SK-N-SH (cell line): ENCODE data around the gene HOXA6. TPM values are rescaled to one million over a fixed set of nuclear protein-coding genes. Genes with fewer than 3 reads are reported as not detected.
A peak's percentile ranks its signal among the peaks of the same experiment; 100 is the strongest.

Source experiments
- CTCF ChIA-PET: fragments of 300-600, 350-600 bp; formaldehyde crosslinking; extraction: SDS; loops from one replicate; lab custom pipeline; 2021; lab: Yijun Ruan, JAX
- POLR2A ChIA-PET: fragments of 350-600 bp; sonication (Branson Sonifier 250); formaldehyde crosslinking; extraction: SDS; loops from one replicate; lab custom pipeline; 2020; ENCODE audit warnings: antibody characterized with exemption, inconsistent platforms; lab: Yijun Ruan, JAX
- DNase-seq: peaks from one replicate; pipeline ENCODE4 v3.0.0; 2012
- H2AFZ ChIP-seq: fragments of 200-600 bp; sonication (generic); 2 replicates; pipeline ENCODE4 v1.8.1; 2016; ENCODE audit warnings: antibody characterized with exemption, mild to moderate bottlenecking, low read depth
- H3F3A ChIP-seq: fragments of 200-600 bp; sonication (generic); replicated peaks from 2 replicates; pipeline ENCODE3; 2016; ENCODE audit warnings: antibody characterized with exemption, mild to moderate bottlenecking; ENCODE audit not compliant: insufficient read depth
- H3K27ac ChIP-seq, 2 experiments: fragments of 200-500 bp in 1 of 2; fragments of 200-600 bp in 1 of 2; sonication (Bioruptor generic) in 1 of 2; sonication (generic), shearing (Covaris generic) in 1 of 2; 2 replicates each; pipeline versions ENCODE4 v1.5.1 to v1.6.1; 2014 to 2016; ENCODE audit warnings: low read depth in 2 of 2, inconsistent platforms in 1 of 2, low read length in 1 of 2, mild to moderate bottlenecking in 1 of 2, mixed read lengths in 1 of 2
- H3K27me3 ChIP-seq: fragments of 200-600 bp; sonication (generic), shearing (Covaris generic); 2 replicates; pipeline ENCODE4 v1.6.1; 2016; ENCODE audit warnings: mixed run types; ENCODE audit not compliant: insufficient read depth
- H3K36me3 ChIP-seq, 2 experiments: fragments of 200-500 bp in 1 of 2; fragments of 200-600 bp in 1 of 2; sonication (Bioruptor generic) in 1 of 2; sonication (generic) in 1 of 2; replicated peaks in 1 of 2; 2 replicates each; pipeline versions ENCODE3 to v1.5.1; 2014 to 2016; ENCODE audit warnings: low read length in 1 of 2, mild to moderate bottlenecking in 1 of 2; ENCODE audit not compliant: insufficient read depth in 2 of 2, control insufficient read depth in 1 of 2
- H3K4me1 ChIP-seq, 2 experiments: fragments of 200-500 bp in 1 of 2; fragments of 200-600 bp in 1 of 2; sonication (Bioruptor generic) in 1 of 2; sonication (generic), shearing (Covaris generic) in 1 of 2; 2 replicates each; pipeline versions ENCODE4 v1.5.1 to v1.6.1; 2014 to 2016; ENCODE audit warnings: low read depth in 1 of 2, low read length in 1 of 2, mixed run types in 1 of 2; ENCODE audit not compliant: insufficient read depth in 2 of 2, control insufficient read depth in 1 of 2
- H3K4me2 ChIP-seq: fragments of 200-600 bp; sonication (generic), shearing (Covaris generic); 2 replicates; pipeline ENCODE4 v1.6.1; 2017; ENCODE audit warnings: mixed run types
- H3K4me3 ChIP-seq, 2 experiments: fragments of 200-500 bp in 1 of 2; fragments of 200-600 bp in 1 of 2; sonication (Bioruptor generic) in 1 of 2; sonication (generic), shearing (Covaris generic) in 1 of 2; 2 replicates each; pipeline versions ENCODE4 v1.5.1 to v1.8.1; 2014 to 2016; ENCODE audit warnings: low read depth in 2 of 2, inconsistent platforms in 1 of 2, low read length in 1 of 2, mild to moderate bottlenecking in 1 of 2, mixed read lengths in 1 of 2, moderate library complexity in 1 of 2
- H3K79me2 ChIP-seq: fragments of 200-600 bp; sonication (generic); 2 replicates; pipeline ENCODE4 v1.8.1; 2017; ENCODE audit warnings: mild to moderate bottlenecking; ENCODE audit not compliant: insufficient read depth
- H3K9ac ChIP-seq: fragments of 200-600 bp; sonication (generic); 2 replicates; pipeline ENCODE4 v1.6.1; 2017; ENCODE audit warnings: mixed run types
- H3K9me2 ChIP-seq: fragments of 200-600 bp; sonication (generic); 2 replicates; pipeline ENCODE4 v1.6.1; 2017; ENCODE audit warnings: mixed run types
- H3K9me3 ChIP-seq: fragments of 200-600 bp; sonication (generic); 2 replicates; pipeline ENCODE4 v1.6.1; 2017; ENCODE audit warnings: mixed run types, mild to moderate bottlenecking, moderate library complexity
- H4K20me1 ChIP-seq: fragments of 200-600 bp; sonication (generic); 2 replicates; pipeline ENCODE4 v1.6.1; 2017; ENCODE audit warnings: mild to moderate bottlenecking, mixed run types; ENCODE audit not compliant: insufficient read depth
- EP300 ChIP-seq, 2 experiments: IDR thresholded peaks; 2 replicates each; pipeline versions ENCODE4 v1.4.0 to v1.6.1; 2012; ENCODE audit warnings: borderline replicate concordance in 1 of 2, low read depth in 1 of 2, low read length in 1 of 2
- FOSL2 ChIP-seq: IDR thresholded peaks from 2 replicates; pipeline ENCODE4 v1.4.0; 2012; ENCODE audit warnings: low read depth, mild to moderate bottlenecking, moderate library complexity, borderline replicate concordance
- FOXM1 ChIP-seq: IDR thresholded peaks from 2 replicates; pipeline ENCODE4 v1.4.0; 2012; ENCODE audit warnings: low read depth, mild to moderate bottlenecking
- GATA2 ChIP-seq: sonication (generic); formaldehyde crosslinking; IDR thresholded peaks from 2 replicates; pipeline ENCODE4 v1.5.0; 2020; ENCODE audit warnings: mild to moderate bottlenecking, missing genetic modification reagents
- JUND ChIP-seq: IDR thresholded peaks from 2 replicates; pipeline ENCODE4 v1.4.0; 2012
- MEF2A ChIP-seq: IDR thresholded peaks from 2 replicates; pipeline ENCODE4 v1.4.0; 2012; ENCODE audit warnings: low read depth, borderline replicate concordance
- RCOR1 ChIP-seq: fragments of 150-350 bp; IDR thresholded peaks from 2 replicates; pipeline ENCODE4 v1.6.1; 2017; ENCODE audit warnings: antibody characterized with exemption, low read length
- RFX5 ChIP-seq: IDR thresholded peaks from 2 replicates; pipeline ENCODE4 v1.6.1; 2012; ENCODE audit warnings: mild to moderate bottlenecking, improper control_type of control experiment, low read length
- RXRA ChIP-seq: IDR thresholded peaks from 2 replicates; pipeline ENCODE4 v1.4.0; 2012; ENCODE audit warnings: low read depth, mild to moderate bottlenecking, borderline replicate concordance
- SMC3 ChIP-seq: IDR thresholded peaks from 2 replicates; pipeline ENCODE4 v1.6.1; 2012; ENCODE audit warnings: low read depth, low read length, improper control_type of control experiment
- YY1 ChIP-seq: IDR thresholded peaks from 2 replicates; pipeline ENCODE4 v1.4.0; 2012; ENCODE audit warnings: low read depth, mild to moderate bottlenecking
- WGBS: methylation state at CpG from one replicate; pipeline ENCODE4 v1.1.6; 2017; ENCODE audit warnings: low lambda C conversion rate; 5-methylcytosine and 5-hydroxymethylcytosine counted together
- polyA plus RNA-seq, 3 experiments: library from polyadenylated mRNA; depleted of rRNA; stranded (reverse); fragments of >200 nt; gene quantifications; 2 replicates each; pipeline ENCODE4 v1.2.3, GENCODE V29; 2012
- TF ChIP-seq, protein P1 (sequence below): fragments of 150-350 bp; IDR thresholded peaks from 2 replicates; pipeline ENCODE4 v1.6.1; 2017; ENCODE audit warnings: antibody characterized with exemption, low read length, low read depth, borderline replicate concordance
- TF ChIP-seq, protein P2 (sequence below): IDR thresholded peaks from 2 replicates; pipeline ENCODE4 v1.6.1; 2012; ENCODE audit warnings: mild to moderate bottlenecking, low read depth, low read length, moderate library complexity
- TF ChIP-seq, protein P3 (sequence below): IDR thresholded peaks from 2 replicates; pipeline ENCODE4 v1.4.0; 2012; ENCODE audit warnings: low read depth

HOXA6 gene
- polyA plus RNA-seq, 1 of the 3 experiments (the other 2 are of a cell fraction), result not detected

DNA sequence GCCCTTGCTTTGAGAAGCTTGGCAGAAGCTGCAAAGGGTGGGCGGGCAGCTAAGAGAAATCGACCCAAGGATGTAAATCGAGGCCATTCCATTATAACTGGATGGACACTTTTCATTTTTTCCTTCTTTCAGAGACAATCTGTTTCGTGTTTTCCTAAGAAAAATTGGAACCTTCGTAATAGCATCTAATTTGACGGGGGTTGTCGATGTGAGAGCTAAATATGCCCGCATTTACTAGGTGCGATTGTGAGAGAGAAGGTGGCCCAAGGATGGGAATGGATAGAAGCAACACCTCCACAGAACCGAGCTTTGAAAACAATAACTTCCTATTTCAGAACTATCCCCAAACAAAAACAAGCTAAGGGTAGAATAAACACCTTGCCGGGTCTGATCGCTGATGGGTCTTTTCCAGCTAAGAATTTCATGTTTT, 16.2 kb downstream of the HOXA6 start:
- POLR2A ChIA-PET, result interaction anchor here (0.6 kb wide), 1 partner anchor 13 kb away, joined by 3 read pairs; no protein-coding TSS in a partner anchor
- H3K79me2 ChIP-seq, result no peaks in the 10 kb centered on the region
- no peaks in the 10 kb centered on the region for H4K20me1 ChIP-seq
- peaks cover 0 to 4% of the 10 kb centered on the region in 2 experiments; a peak in 1 of 4 replicates for H3K4me1 ChIP-seq
- H3K9me2 ChIP-seq, result no peaks in the 10 kb centered on the region
- CTCF ChIA-PET, result interaction anchor here (0.7 to 5.8 kb wide), 13 partner anchors 9 to 277 kb away, joined by 3 to 36 read pairs (median 4); partner anchors contain the start of gene HOXA5
- TF ChIP-seq RXRA (no peak), YY1 (no peak), RFX5 (no peak), RCOR1 (no peak), JUND (no peak), SMC3 (no peak), EP300 (IDR thresholded peaks at IDR 0.05; ENCODE audit: borderline replicate concordance in 1 of 2, low read depth in 1 of 2, low read length in 1 of 2) (no peak), GATA2 (CRISPR knock-in tag) (no peak), FOSL2 (no peak), MEF2A (no peak), FOXM1 (no peak)
- TF ChIP-seq, protein P1, sequence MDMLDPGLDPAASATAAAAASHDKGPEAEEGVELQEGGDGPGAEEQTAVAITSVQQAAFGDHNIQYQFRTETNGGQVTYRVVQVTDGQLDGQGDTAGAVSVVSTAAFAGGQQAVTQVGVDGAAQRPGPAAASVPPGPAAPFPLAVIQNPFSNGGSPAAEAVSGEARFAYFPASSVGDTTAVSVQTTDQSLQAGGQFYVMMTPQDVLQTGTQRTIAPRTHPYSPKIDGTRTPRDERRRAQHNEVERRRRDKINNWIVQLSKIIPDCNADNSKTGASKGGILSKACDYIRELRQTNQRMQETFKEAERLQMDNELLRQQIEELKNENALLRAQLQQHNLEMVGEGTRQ, result no peak
- TF ChIP-seq, protein P2, sequence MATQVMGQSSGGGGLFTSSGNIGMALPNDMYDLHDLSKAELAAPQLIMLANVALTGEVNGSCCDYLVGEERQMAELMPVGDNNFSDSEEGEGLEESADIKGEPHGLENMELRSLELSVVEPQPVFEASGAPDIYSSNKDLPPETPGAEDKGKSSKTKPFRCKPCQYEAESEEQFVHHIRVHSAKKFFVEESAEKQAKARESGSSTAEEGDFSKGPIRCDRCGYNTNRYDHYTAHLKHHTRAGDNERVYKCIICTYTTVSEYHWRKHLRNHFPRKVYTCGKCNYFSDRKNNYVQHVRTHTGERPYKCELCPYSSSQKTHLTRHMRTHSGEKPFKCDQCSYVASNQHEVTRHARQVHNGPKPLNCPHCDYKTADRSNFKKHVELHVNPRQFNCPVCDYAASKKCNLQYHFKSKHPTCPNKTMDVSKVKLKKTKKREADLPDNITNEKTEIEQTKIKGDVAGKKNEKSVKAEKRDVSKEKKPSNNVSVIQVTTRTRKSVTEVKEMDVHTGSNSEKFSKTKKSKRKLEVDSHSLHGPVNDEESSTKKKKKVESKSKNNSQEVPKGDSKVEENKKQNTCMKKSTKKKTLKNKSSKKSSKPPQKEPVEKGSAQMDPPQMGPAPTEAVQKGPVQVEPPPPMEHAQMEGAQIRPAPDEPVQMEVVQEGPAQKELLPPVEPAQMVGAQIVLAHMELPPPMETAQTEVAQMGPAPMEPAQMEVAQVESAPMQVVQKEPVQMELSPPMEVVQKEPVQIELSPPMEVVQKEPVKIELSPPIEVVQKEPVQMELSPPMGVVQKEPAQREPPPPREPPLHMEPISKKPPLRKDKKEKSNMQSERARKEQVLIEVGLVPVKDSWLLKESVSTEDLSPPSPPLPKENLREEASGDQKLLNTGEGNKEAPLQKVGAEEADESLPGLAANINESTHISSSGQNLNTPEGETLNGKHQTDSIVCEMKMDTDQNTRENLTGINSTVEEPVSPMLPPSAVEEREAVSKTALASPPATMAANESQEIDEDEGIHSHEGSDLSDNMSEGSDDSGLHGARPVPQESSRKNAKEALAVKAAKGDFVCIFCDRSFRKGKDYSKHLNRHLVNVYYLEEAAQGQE, result no peak
- TF ChIP-seq, protein P3, sequence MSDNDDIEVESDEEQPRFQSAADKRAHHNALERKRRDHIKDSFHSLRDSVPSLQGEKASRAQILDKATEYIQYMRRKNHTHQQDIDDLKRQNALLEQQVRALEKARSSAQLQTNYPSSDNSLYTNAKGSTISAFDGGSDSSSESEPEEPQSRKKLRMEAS, result no peak
- H3K36me3 ChIP-seq, result no peaks in the 10 kb centered on the region
- DNase-seq, result no peak
- H3K4me2 ChIP-seq, result no peak overlapping the region
- peaks cover 88% of the 10 kb centered on the region for H3K27me3 ChIP-seq
- 16% methylated on average over 12 of the region's 12 CpGs for WGBS
- H3K9ac ChIP-seq, result no peak overlapping the region
- no peak overlapping the region for H3K27ac ChIP-seq
- no peak overlapping the region for H2AFZ ChIP-seq
- peak overlapping the region in 1 of 2 experiments; percentile 37; a peak in 1 of 4 replicates for H3K4me3 ChIP-seq
- H3F3A ChIP-seq, result no peaks in the 10 kb centered on the region
- H3K9me3 ChIP-seq, result no peaks in the 10 kb centered on the region
